ENCODE data around the gene GREB1L.

GREB1L gene

DNA sequence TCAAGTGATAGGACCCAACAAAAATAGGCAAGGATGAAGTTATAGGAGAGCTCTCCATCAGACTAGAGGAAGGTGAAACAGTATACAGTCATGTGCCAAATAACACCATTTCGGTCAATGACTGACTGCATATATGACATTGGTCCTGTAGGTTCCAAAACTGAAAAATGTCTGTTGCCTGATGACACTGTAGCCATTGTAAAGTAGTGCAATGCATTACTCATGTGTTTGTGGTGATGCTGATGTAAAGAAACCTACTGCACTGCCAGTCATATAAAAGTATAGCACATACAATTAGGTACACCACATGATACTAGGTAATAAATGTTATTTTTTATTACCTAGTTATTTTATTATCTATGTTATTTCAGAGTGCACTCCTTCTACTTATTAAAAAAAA lies 147.9 kb downstream of the GREB1L start:
- TF ChIP-seq, protein P1, sequence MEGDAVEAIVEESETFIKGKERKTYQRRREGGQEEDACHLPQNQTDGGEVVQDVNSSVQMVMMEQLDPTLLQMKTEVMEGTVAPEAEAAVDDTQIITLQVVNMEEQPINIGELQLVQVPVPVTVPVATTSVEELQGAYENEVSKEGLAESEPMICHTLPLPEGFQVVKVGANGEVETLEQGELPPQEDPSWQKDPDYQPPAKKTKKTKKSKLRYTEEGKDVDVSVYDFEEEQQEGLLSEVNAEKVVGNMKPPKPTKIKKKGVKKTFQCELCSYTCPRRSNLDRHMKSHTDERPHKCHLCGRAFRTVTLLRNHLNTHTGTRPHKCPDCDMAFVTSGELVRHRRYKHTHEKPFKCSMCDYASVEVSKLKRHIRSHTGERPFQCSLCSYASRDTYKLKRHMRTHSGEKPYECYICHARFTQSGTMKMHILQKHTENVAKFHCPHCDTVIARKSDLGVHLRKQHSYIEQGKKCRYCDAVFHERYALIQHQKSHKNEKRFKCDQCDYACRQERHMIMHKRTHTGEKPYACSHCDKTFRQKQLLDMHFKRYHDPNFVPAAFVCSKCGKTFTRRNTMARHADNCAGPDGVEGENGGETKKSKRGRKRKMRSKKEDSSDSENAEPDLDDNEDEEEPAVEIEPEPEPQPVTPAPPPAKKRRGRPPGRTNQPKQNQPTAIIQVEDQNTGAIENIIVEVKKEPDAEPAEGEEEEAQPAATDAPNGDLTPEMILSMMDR (IDR thresholded peaks at IDR 0.05; ENCODE audit: insufficient read depth, low read depth, low read length, missing control alignments), result no peak
- H3K4me3 ChIP-seq (ENCODE audit: low read depth, low read length), result no peak overlapping the region
- no peak for DNase-seq (ENCODE audit: low read depth)

DNA sequence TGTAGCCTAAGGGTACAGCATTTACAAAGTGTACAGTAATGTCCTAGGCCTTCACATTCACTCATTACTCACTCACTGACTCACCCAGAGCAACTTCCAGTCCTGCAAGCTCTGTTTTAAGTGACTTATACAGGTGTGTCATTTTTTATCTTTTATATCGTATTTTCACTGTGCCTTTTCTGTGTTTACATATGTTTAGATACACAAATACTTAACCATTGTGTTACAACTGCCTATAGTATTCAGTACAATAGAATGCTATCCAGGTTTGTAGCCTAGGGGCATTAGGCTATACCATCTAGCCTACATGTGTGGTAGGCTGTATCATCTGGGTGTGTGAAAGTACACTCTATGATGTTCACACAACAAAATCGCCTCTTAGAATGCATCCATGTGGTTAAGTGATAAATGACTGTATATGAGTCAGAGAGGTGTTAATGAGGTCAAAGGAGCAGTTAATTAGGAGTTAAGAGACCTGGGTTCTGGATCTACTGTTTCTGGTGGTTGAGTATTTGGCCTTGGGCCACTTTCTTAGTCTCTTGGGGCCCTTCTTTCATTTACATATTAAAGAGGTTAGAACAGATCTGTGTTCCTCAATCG lies 149.1 kb downstream of the GREB1L start:
- DNase-seq (ENCODE audit: low read depth), result peak; percentile 27
- no peak overlapping the region for H3K4me3 ChIP-seq (ENCODE audit: low read depth, low read length)
- TF ChIP-seq, protein P1 (IDR thresholded peaks at IDR 0.05; ENCODE audit: insufficient read depth, low read depth, low read length, missing control alignments), result no peak

DNA sequence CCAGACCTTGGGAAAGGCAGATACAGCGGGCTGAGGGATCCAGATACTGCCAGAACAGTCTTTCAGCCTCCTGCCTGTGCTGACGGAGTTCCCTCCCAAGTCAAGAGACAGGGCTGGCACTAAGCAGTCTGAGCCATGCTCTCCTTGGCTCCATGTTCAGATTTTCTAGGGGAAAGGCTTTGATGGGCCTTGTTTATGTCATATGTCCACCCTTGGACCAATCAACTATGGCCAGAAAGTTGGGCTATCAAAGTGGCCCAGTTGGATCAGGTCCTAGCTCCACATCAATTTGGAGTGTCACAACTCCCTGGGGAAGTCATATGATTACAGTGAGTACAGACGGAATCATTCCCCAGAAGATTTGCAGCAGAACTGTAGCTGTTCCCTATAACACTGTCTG lies 152.0 kb downstream of the GREB1L start:
- no peak for DNase-seq (ENCODE audit: low read depth)
- TF ChIP-seq, protein P1 (IDR thresholded peaks at IDR 0.05; ENCODE audit: insufficient read depth, low read depth, low read length, missing control alignments), result no peak
- no peak overlapping the region for H3K4me3 ChIP-seq (ENCODE audit: low read depth, low read length)

DNA sequence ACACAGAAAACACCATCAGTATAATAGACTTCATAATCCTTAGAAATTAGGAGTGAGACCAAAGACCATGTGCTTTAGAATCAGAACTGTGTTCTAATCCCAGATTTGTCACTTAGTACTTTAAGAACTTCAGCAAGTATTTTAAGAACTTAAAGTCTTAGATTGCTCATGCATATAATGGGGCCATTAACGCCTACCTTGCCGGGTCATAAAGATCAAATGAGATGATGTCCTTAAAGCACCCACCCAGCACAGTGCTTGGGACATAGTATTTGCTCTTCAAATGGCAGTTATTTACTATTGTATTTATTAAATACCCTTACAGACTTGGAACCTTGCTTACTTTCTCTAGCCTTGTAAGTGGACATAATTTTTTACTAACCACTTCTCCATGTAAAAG lies 156.1 kb downstream of the GREB1L start:
- no peak overlapping the region for H3K4me3 ChIP-seq (ENCODE audit: low read depth, low read length)
- TF ChIP-seq, protein P1 (IDR thresholded peaks at IDR 0.05; ENCODE audit: insufficient read depth, low read depth, low read length, missing control alignments), result no peak
- no peak for DNase-seq (ENCODE audit: low read depth)

DNA sequence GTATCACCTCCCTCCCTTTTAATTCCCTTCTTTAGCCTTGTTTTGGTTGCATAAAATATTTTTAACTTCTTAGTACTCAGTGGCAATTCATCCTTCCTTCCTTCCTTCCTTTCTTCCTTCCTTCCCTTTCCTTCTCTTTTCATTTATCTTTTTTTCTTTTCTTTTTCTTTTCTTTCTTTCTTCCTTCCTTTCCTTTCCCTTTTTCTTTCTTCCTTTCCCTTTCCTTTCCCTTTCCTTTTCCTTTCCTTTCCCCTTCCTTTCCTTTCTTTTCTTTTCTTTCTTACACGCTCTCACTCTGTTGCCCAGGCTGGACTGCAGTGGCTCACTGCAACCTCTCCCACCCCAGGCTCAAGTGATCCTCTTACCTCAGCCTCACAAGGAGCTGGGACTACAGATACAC lies 160.2 kb downstream of the GREB1L start:
- TF ChIP-seq, protein P1 (IDR thresholded peaks at IDR 0.05; ENCODE audit: insufficient read depth, low read depth, low read length, missing control alignments), result no peak
- H3K4me3 ChIP-seq (ENCODE audit: low read depth, low read length), result no peak overlapping the region
- DNase-seq (ENCODE audit: low read depth), result no peak

DNA sequence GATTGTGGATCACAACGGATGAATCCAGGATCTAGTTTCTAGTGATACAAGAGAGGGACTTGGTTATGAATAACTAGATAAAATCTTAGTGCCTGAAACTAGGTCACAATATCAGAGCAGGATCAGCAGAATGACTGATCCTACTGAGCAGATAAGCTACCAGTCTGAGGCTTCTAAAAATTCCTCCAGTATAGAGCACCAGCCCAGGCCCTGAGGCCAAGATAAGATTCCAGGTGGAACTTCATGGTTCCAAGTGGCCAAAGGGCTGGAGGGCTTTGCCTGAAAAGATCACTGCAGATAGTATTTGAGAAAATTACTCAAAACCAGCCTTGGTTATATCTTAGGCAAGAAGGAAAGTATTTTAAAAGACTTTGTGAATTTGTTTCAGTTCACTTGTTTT lies 162.4 kb downstream of the GREB1L start:
- no peak overlapping the region for H3K4me3 ChIP-seq (ENCODE audit: low read depth, low read length)
- DNase-seq (ENCODE audit: low read depth), result no peak
- TF ChIP-seq, protein P1 (IDR thresholded peaks at IDR 0.05; ENCODE audit: insufficient read depth, low read depth, low read length, missing control alignments), result no peak

DNA sequence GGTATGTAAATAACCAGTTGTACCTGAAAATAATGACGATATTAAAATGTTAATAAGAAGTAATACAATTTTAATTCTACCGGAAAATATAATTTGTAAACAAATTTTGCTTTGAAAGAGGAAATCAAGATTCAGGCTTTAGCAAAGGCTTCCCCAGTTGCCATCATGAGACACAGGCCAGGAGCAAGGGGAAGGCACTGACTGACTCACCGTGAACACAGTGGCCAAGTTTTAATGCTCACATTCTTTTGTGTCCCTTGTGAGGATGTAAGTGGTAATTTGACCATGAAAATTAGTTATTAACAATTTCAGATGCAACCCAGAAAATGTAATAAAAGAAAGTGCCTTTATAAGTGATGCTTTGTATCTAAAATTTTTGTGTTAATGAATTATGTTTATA lies 164.1 kb downstream of the GREB1L start:
- TF ChIP-seq, protein P1 (IDR thresholded peaks at IDR 0.05; ENCODE audit: insufficient read depth, low read depth, low read length, missing control alignments), result no peak
- H3K4me3 ChIP-seq (ENCODE audit: low read depth, low read length), result no peak overlapping the region
- no peak for DNase-seq (ENCODE audit: low read depth)
